Natural killer cell (primary cell): ENCODE results near the gene G6PD. TPM values are rescaled to one million over a fixed set of nuclear protein-coding genes. Genes with fewer than 3 reads are reported as not detected.

Experiments
- ATAC-seq, 3 donors: fragments of 150-1000 bp in 2 of 3; fragments of 200-7000 bp in 1 of 3; cut with Tn5 transposase; 1 replicate in 1 of 3; 2 replicates in 2 of 3; pipeline ENCODE4 v1.10.0; 2021; ENCODE audit warnings: mild to moderate bottlenecking in 2 of 3, moderate library complexity in 2 of 3
- DNase-seq, 2 donors: peaks; one replicate each; pipeline versions ENCODE4 v3.0.0 to v3.0.0-alpha.2; 2013 to 2021; ENCODE audit warnings: mixed read lengths in 1 of 2
- H3K27ac ChIP-seq: one replicate; pipeline ENCODE4 v1.5.1; 2013; ENCODE audit warnings: mild to moderate bottlenecking, low read length
- H3K27me3 ChIP-seq: one replicate; pipeline ENCODE4 v1.6.1; 2013; ENCODE audit warnings: low read length; ENCODE audit not compliant: control insufficient read depth, insufficient read depth
- H3K36me3 ChIP-seq: one replicate; pipeline ENCODE4 v1.6.1; 2013; ENCODE audit warnings: low read length; ENCODE audit not compliant: control insufficient read depth, insufficient read depth
- H3K4me1 ChIP-seq: one replicate; pipeline ENCODE4 v1.6.1; 2013; ENCODE audit warnings: low read length; ENCODE audit not compliant: control insufficient read depth, insufficient read depth
- H3K4me3 ChIP-seq: one replicate; pipeline ENCODE4 v1.5.1; 2013; ENCODE audit warnings: low read length
- H3K9me3 ChIP-seq: one replicate; pipeline ENCODE4 v1.6.1; 2013; ENCODE audit warnings: low read length; ENCODE audit not compliant: control insufficient read depth, insufficient read depth
- H3K27ac Mint-ChIP-seq, 2 donors: one replicate each; pipeline ENCODE4 v1.8.0; 2022; ENCODE audit warnings: mild to moderate bottlenecking in 2 of 2, mixed read lengths in 2 of 2, moderate library complexity in 1 of 2
- H3K27me3 Mint-ChIP-seq, 2 donors: one replicate each; pipeline ENCODE4 v1.8.0; 2022; ENCODE audit warnings: low read depth in 2 of 2, mixed read lengths in 2 of 2
- H3K36me3 Mint-ChIP-seq: one replicate; pipeline ENCODE4 v1.8.0; 2022; ENCODE audit warnings: mixed read lengths
- H3K4me1 Mint-ChIP-seq, 2 donors: one replicate each; pipeline ENCODE4 v1.8.0; 2022; ENCODE audit warnings: mixed read lengths in 2 of 2
- H3K4me3 Mint-ChIP-seq: one replicate; pipeline ENCODE4 v1.8.0; 2022; ENCODE audit warnings: mild to moderate bottlenecking, moderate library complexity, mixed read lengths
- H3K9me3 Mint-ChIP-seq, 2 donors: one replicate each; pipeline ENCODE4 v1.8.0; 2022; ENCODE audit warnings: mixed read lengths in 2 of 2
- CTCF ChIP-seq: fragments of 200-600 bp; IDR thresholded peaks from one replicate; pipeline ENCODE4 v1.8.0; 2022; ENCODE audit warnings: antibody characterized with exemption
- WGBS: methylation state at CpG from one replicate; pipeline ENCODE4 v1.1.7; 2013; ENCODE audit warnings: missing lambda C conversion rate; ENCODE audit not compliant: insufficient coverage; 5-methylcytosine and 5-hydroxymethylcytosine counted together
- intact Hi-C: fragments of 100-400 bp; cut with micrococcal nuclease; formaldehyde crosslinking; loops from one replicate; pipeline ENCODE4 v1.14.2; 2022
- total RNA-seq, 4 donors: library from RNA; stranded (reverse); fragments of 120-200 nt in 1 of 4; gene quantifications; one replicate each; pipeline versions ENCODE4 v1.2.3 to v1.2.4, GENCODE V29; 2013 to 2022

The G6PD gene
- total RNA-seq, 3 donors from 2014 or later (not counting 1 experiment from before 2014, with no cell fraction given) = 184 to 220 (median 197) TPM

- no peak overlapping the region for H3K27ac Mint-ChIP-seq
- WGBS = 90% methylated on average over 12 of the region's 14 CpGs
- ATAC-seq = no peak
- H3K9me3 Mint-ChIP-seq = no peaks in the 10 kb centered on the region
- peaks cover 13% of the 10 kb centered on the region for H3K36me3 ChIP-seq
- intact Hi-C loops = no loop called here
- H3K4me3 ChIP-seq = no peak overlapping the region
- peaks cover 42% of the 10 kb centered on the region for H3K4me1 ChIP-seq
- H3K4me3 Mint-ChIP-seq = no peak overlapping the region
- H3K36me3 Mint-ChIP-seq = no peaks in the 10 kb centered on the region
- H3K9me3 ChIP-seq = no peaks in the 10 kb centered on the region
- peaks cover 0 to 14% of the 10 kb centered on the region in 2 donors for H3K4me1 Mint-ChIP-seq
- no peak for TF ChIP-seq CTCF
- no peak overlapping the region for H3K27ac ChIP-seq
- no peak for DNase-seq
- no peaks in the 10 kb centered on the region for H3K27me3 Mint-ChIP-seq
- no peaks in the 10 kb centered on the region for H3K27me3 ChIP-seq
Measured at GRCh38 chrX:154481911-154482601, 64.6 kb downstream of the G6PD start.

Other genes with a start within 250 kb of the G6PD start
- 1,000 to 10,000 TPM; 2,872 to 3,483 (median 2,927) TPM for gene FLNA, start 172.2 kb downstream of the G6PD start, total RNA-seq
- 100 to 1,000 TPM; 141 to 175 (median 152) TPM for gene EMD, start 167.6 kb downstream of the G6PD start, total RNA-seq
- 1,000 to 10,000 TPM; 2,249 to 2,456 (median 2,324) TPM for gene RPL10, start 148.5 kb downstream of the G6PD start, total RNA-seq
- gene DNASE1L1, start 137.6 kb downstream of the G6PD start, total RNA-seq = 10 to 100 TPM; 16.7 to 19.6 (median 16.8) TPM
- 10 to 100 TPM; 67.3 to 87.2 (median 67.7) TPM for gene TAFAZZIN, start 135.3 kb downstream of the G6PD start, total RNA-seq
- gene ATP6AP1, start 118.2 kb downstream of the G6PD start, total RNA-seq = 10 to 100 TPM; 62.4 to 71.7 (median 65.9) TPM
- 100 to 1,000 TPM; 138 to 174 (median 140) TPM for gene GDI1, start 109.7 kb downstream of the G6PD start, total RNA-seq
- 10 to 100 TPM; 48.9 to 63.2 (median 54.1) TPM for gene FAM50A, start 102.7 kb downstream of the G6PD start, total RNA-seq
- gene PLXNA3, start 88.6 kb downstream of the G6PD start, total RNA-seq = 10 to 100 TPM; 20.8 to 34.3 (median 32.2) TPM
- 10 to 100 TPM; 10.8 to 12.5 (median 10.9) TPM for gene LAGE3, start 67.6 kb downstream of the G6PD start, total RNA-seq
- gene UBL4A, start 60.2 kb downstream of the G6PD start, total RNA-seq = 10 to 100 TPM; 11.7 to 22.4 (median 17.6) TPM
- gene SLC10A3, start 56.2 kb downstream of the G6PD start, total RNA-seq = 10 to 100 TPM; 26.5 to 42.1 (median 31.8) TPM
- 10 to 100 TPM; 31.1 to 38.0 (median 37.3) TPM for gene FAM3A, start 30.6 kb downstream of the G6PD start, total RNA-seq
- 10 to 100 TPM; 64.8 to 84.6 (median 84.1) TPM for gene IKBKG, start 774 bp upstream of the G6PD start, total RNA-seq
- gene CTAG1A, start 38.3 kb upstream of the G6PD start, total RNA-seq = not detected
- gene CTAG1B, start 72.4 kb upstream of the G6PD start, total RNA-seq = not detected
- gene CTAG2, start 106.7 kb upstream of the G6PD start, total RNA-seq = not detected
- gene GAB3, start 204.2 kb upstream of the G6PD start, total RNA-seq = 10 to 100 TPM; 55.6 to 89.8 (median 77.4) TPM
- gene DKC1, start 216.0 kb upstream of the G6PD start, total RNA-seq = 10 to 100 TPM; 41.8 to 54.3 (median 53.9) TPM